ENCODE data around the gene DOCK9.
A peak's percentile ranks its signal among the peaks of the same experiment; 100 is the strongest.

DOCK9 gene

GRCh38 chr13:98940325-98941001 is 37.4 kb downstream of the DOCK9 start:
- Mint-ChIP-seq H3K36me3 (peaks cover 8% of the 10 kb centered on the region), H3K9me3 (peaks cover 6% of the 10 kb centered on the region), H3K4me1 (peaks cover 3% of the 10 kb centered on the region), H3K27ac (no peak overlapping the region), H3K4me3 (no peak overlapping the region), H3K27me3 (no peaks in the 10 kb centered on the region)
- CTCF ChIA-PET = no interaction called here
- DNase-seq = no peak

- Mint-ChIP-seq H3K9me3 (peaks cover 9% of the 10 kb centered on the region), H3K4me1 (peaks cover 3% of the 10 kb centered on the region), H3K27ac (no peak overlapping the region), H3K36me3 (peaks cover 11% of the 10 kb centered on the region), H3K4me3 (no peak overlapping the region), H3K27me3 (no peaks in the 10 kb centered on the region)
- no peak for DNase-seq
- CTCF ChIA-PET = no interaction called here
Observed at GRCh38 chr13:98939660-98940191, 38.1 kb downstream of the DOCK9 start.

GRCh38 chr13:98938801-98939200 is 39.1 kb downstream of the DOCK9 start:
- Mint-ChIP-seq H3K4me1 (peaks cover 3% of the 10 kb centered on the region), H3K27me3 (no peaks in the 10 kb centered on the region), H3K4me3 (no peak overlapping the region), H3K27ac (no peak overlapping the region), H3K9me3 (peaks cover 16% of the 10 kb centered on the region), H3K36me3 (peaks cover 17% of the 10 kb centered on the region)
- CTCF ChIA-PET = no interaction called here
- DNase-seq = no peak

- no peak for DNase-seq
- H3K4me1 Mint-ChIP-seq = peaks cover 3% of the 10 kb centered on the region
- H3K27ac Mint-ChIP-seq = peak overlapping the region; percentile 46
- H3K4me3 Mint-ChIP-seq = no peak overlapping the region
- H3K9me3 Mint-ChIP-seq = peaks cover 22% of the 10 kb centered on the region
- no peaks in the 10 kb centered on the region for H3K27me3 Mint-ChIP-seq
- peaks cover 23% of the 10 kb centered on the region for H3K36me3 Mint-ChIP-seq
- CTCF ChIA-PET = no interaction called here
Observed at GRCh38 chr13:98937911-98938381, 39.9 kb downstream of the DOCK9 start.

- H3K4me3 Mint-ChIP-seq = no peak overlapping the region
- peaks cover 22% of the 10 kb centered on the region for H3K9me3 Mint-ChIP-seq
- CTCF ChIA-PET = no interaction called here
- no peak overlapping the region for H3K27ac Mint-ChIP-seq
- H3K36me3 Mint-ChIP-seq = peaks cover 25% of the 10 kb centered on the region
- DNase-seq = no peak
- H3K27me3 Mint-ChIP-seq = no peaks in the 10 kb centered on the region
- peaks cover 13% of the 10 kb centered on the region for H3K4me1 Mint-ChIP-seq
Observed at GRCh38 chr13:98934243-98934642, 43.6 kb downstream of the DOCK9 start.

GRCh38 chr13:98930151-98930591 is 47.7 kb downstream of the DOCK9 start:
- peak; percentile 36 for DNase-seq
- peak overlapping the region; percentile 16 for H3K4me3 Mint-ChIP-seq
- peaks cover 18% of the 10 kb centered on the region for H3K4me1 Mint-ChIP-seq
- CTCF ChIA-PET = no interaction called here
- H3K27me3 Mint-ChIP-seq = no peaks in the 10 kb centered on the region
- H3K36me3 Mint-ChIP-seq = peaks cover 41% of the 10 kb centered on the region
- peaks cover 16% of the 10 kb centered on the region for H3K9me3 Mint-ChIP-seq
- H3K27ac Mint-ChIP-seq = peak overlapping the region; percentile 89

- Mint-ChIP-seq H3K36me3 (peaks cover 39% of the 10 kb centered on the region), H3K27me3 (no peaks in the 10 kb centered on the region), H3K4me3 (no peak overlapping the region), H3K4me1 (peaks cover 18% of the 10 kb centered on the region), H3K9me3 (no peaks in the 10 kb centered on the region), H3K27ac (no peak overlapping the region)
- CTCF ChIA-PET = no interaction called here
- no peak for DNase-seq
Observed at GRCh38 chr13:98927951-98928927, 49.6 kb downstream of the DOCK9 start.

GRCh38 chr13:98925949-98926348 is 51.9 kb downstream of the DOCK9 start:
- CTCF ChIA-PET = interaction anchor here (0.6 kb wide), 1 partner anchor 11 kb away, joined by 3 read pairs; no protein-coding TSS in a partner anchor
- H3K27me3 Mint-ChIP-seq = no peaks in the 10 kb centered on the region
- H3K27ac Mint-ChIP-seq = no peak overlapping the region
- DNase-seq = no peak
- H3K9me3 Mint-ChIP-seq = no peaks in the 10 kb centered on the region
- peaks cover 62% of the 10 kb centered on the region for H3K36me3 Mint-ChIP-seq
- H3K4me3 Mint-ChIP-seq = no peak overlapping the region
- peaks cover 23% of the 10 kb centered on the region for H3K4me1 Mint-ChIP-seq

GRCh38 chr13:98923641-98924397 is 54.0 kb downstream of the DOCK9 start:
- Mint-ChIP-seq H3K9me3 (peaks cover under 1% of the 10 kb centered on the region), H3K27ac (no peak overlapping the region), H3K4me1 (peaks cover 32% of the 10 kb centered on the region), H3K36me3 (peaks cover 77% of the 10 kb centered on the region), H3K27me3 (no peaks in the 10 kb centered on the region), H3K4me3 (no peak overlapping the region)
- CTCF ChIA-PET = no interaction called here
- no peak for DNase-seq

GRCh38 chr13:98922306-98922705 is 55.6 kb downstream of the DOCK9 start:
- Mint-ChIP-seq H3K36me3 (peaks cover 80% of the 10 kb centered on the region), H3K27ac (no peak overlapping the region), H3K9me3 (peaks cover 4% of the 10 kb centered on the region), H3K4me1 (peaks cover 40% of the 10 kb centered on the region), H3K27me3 (no peaks in the 10 kb centered on the region), H3K4me3 (no peak overlapping the region)
- CTCF ChIA-PET = no interaction called here
- DNase-seq = no peak

- Mint-ChIP-seq H3K4me1 (peaks cover 44% of the 10 kb centered on the region), H3K27me3 (no peaks in the 10 kb centered on the region), H3K36me3 (peaks cover 80% of the 10 kb centered on the region), H3K9me3 (peaks cover 4% of the 10 kb centered on the region), H3K27ac (no peak overlapping the region), H3K4me3 (no peak overlapping the region)
- no peak for DNase-seq
- CTCF ChIA-PET = no interaction called here
Observed at GRCh38 chr13:98921786-98922185, 56.1 kb downstream of the DOCK9 start.

- peaks cover 44% of the 10 kb centered on the region for H3K4me1 Mint-ChIP-seq
Observed at GRCh38 chr13:98921015-98921580, 56.8 kb downstream of the DOCK9 start.

GRCh38 chr13:98919566-98919965 is 58.3 kb downstream of the DOCK9 start:
- Mint-ChIP-seq H3K4me1 (peaks cover 44% of the 10 kb centered on the region), H3K27me3 (no peaks in the 10 kb centered on the region), H3K36me3 (peaks cover 85% of the 10 kb centered on the region), H3K4me3 (no peak overlapping the region), H3K27ac (peak overlapping the region; percentile 71), H3K9me3 (peaks cover 4% of the 10 kb centered on the region)
- no peak for DNase-seq
- CTCF ChIA-PET = interaction anchor here (0.7 to 1.6 kb wide), 2 partner anchors 12 to 50 kb away, joined by 3 to 5 read pairs; no protein-coding TSS in a partner anchor

More at GRCh38 chr13:98921015-98921580, 56.8 kb downstream of the DOCK9 start:
- Mint-ChIP-seq H3K36me3 (peaks cover 80% of the 10 kb centered on the region), H3K27ac (no peak overlapping the region), H3K27me3 (no peaks in the 10 kb centered on the region), H3K4me3 (no peak overlapping the region), H3K9me3 (peaks cover 4% of the 10 kb centered on the region)
- CTCF ChIA-PET = no interaction called here
- no peak for DNase-seq
